Upper lobe of left lung (tissue), 4 donors: ENCODE data around the gene A1CF.

Source experiments
- POLR2A ChIP-seq, 4 donors: fragments of 450-650 bp; IDR thresholded peaks; one replicate each; pipeline ENCODE4 v1.5.1; 2016 to 2017; ENCODE audit warnings: antibody characterized with exemption in 4 of 4, mild to moderate bottlenecking in 2 of 4
- POLR2AphosphoS5 ChIP-seq, 2 donors: sonication (generic); formaldehyde crosslinking; IDR thresholded peaks; one replicate each; pipeline ENCODE4 v1.5.1; 2017; ENCODE audit warnings: antibody characterized with exemption in 2 of 2
- TF ChIP-seq, protein P1 (sequence below), 6 experiments: fragments of 450-650 bp in 4 of 6; fragments of 200-600 bp in 2 of 6; sonication (generic) in 2 of 6; IDR thresholded peaks; one replicate each; pipeline ENCODE4 v1.5.1; 2016 to 2019; ENCODE audit warnings: antibody characterized with exemption in 6 of 6

DNA sequence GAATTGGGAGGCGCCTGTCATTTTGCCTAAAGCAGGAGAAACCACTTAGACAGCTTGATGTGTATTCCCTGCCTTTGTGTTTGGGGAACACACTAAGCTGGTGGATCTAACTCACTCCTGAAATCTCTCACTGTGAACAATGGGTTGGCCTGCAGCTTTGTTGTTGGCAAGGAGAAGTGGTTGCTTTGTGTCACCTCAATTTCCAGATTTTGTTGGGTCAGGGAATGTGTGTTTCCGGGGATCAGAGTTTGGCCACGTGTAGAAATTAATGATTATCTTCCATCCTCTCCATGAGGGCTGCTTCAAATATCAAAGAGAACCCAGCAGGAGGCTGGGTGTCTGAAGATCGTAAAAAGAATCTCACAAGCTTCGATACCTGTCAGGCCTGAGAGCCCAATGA lies 27.8 kb downstream of the A1CF start:
- TF ChIP-seq, protein P1, sequence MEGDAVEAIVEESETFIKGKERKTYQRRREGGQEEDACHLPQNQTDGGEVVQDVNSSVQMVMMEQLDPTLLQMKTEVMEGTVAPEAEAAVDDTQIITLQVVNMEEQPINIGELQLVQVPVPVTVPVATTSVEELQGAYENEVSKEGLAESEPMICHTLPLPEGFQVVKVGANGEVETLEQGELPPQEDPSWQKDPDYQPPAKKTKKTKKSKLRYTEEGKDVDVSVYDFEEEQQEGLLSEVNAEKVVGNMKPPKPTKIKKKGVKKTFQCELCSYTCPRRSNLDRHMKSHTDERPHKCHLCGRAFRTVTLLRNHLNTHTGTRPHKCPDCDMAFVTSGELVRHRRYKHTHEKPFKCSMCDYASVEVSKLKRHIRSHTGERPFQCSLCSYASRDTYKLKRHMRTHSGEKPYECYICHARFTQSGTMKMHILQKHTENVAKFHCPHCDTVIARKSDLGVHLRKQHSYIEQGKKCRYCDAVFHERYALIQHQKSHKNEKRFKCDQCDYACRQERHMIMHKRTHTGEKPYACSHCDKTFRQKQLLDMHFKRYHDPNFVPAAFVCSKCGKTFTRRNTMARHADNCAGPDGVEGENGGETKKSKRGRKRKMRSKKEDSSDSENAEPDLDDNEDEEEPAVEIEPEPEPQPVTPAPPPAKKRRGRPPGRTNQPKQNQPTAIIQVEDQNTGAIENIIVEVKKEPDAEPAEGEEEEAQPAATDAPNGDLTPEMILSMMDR (IDR thresholded peaks at IDR 0.05): no peak
- TF ChIP-seq POLR2AphosphoS5 (IDR thresholded peaks at IDR 0.05) (no peak), POLR2A (IDR thresholded peaks at IDR 0.05) (no peak)
